HG02840 (cell line): ENCODE results near the gene PI4KA.

Experiments used
- ATAC-seq: cut with Tn5 transposase; IDR thresholded peaks from one replicate; pipeline ENCODE4 v1.9.1; 2021; ENCODE audit warnings: mild to moderate bottlenecking, moderate library complexity, moderate number of reproducible peaks; ENCODE audit not compliant: unreplicated experiment, low FRiP score

The PI4KA gene

DNA sequence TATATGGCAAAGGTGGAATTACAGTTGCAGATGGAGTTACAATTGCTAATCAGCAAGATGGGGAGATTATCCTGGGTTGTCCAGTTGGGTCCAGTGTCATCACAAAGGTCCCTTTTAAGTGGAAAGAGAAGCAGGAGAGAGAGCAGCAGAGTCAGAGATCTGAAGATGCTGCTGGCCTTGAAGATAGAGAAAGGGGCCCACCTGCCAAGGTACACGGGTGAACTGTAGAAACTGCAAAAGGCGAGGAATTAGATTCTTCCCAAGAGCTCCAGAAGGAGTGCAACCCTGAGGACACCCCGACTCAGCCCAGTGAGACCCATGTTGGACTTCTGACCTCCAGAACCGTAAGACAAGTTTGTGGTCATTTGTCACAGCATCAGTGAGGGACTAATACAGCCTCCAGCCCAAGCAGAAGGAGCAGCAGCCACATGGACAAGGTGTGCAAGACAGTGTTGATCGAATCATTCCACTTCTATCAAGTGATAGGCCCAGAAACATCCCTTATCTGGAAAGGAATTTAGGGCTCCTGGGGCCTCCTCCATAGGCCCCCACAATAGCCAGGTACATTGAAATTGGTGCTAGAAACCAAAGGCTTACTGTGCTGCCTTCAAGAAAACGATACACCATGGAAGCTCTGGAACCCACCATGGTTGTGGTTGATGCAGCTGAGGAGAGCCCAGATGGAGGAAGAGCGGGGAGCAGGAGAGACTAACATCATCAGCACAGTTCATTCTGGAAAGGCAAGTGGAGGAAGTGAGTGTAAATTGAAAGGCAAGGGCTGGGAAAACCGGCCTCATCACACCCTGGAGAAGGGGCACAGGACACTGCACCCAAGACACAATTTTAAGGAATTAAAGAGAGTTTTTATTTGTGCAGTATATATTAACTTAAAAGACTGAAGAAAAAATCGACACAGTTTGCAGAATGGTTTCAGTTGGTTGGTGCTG lies 23.5 kb upstream of the PI4KA start:
- ATAC-seq, result no peak

DNA sequence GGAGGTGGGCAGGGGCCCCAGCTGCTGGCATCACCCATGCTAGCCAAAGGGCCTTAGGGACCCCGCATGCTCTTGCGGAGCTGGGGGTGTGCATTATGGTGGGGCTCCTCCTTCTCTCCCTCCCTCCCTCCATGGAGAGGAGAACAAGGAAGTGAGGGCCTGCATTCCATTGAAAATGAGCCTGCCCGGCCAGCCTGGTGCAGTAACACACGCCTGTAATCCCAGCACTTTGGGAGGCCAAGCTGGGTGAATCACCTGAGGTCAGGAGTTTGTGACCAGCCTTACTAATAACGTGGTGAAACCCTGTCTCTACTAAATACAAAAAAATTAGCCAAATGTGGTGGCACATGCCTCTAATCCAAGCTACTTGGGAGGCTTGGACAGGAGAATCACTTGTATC lies 22.6 kb upstream of the PI4KA start:
- no peak for ATAC-seq

DNA sequence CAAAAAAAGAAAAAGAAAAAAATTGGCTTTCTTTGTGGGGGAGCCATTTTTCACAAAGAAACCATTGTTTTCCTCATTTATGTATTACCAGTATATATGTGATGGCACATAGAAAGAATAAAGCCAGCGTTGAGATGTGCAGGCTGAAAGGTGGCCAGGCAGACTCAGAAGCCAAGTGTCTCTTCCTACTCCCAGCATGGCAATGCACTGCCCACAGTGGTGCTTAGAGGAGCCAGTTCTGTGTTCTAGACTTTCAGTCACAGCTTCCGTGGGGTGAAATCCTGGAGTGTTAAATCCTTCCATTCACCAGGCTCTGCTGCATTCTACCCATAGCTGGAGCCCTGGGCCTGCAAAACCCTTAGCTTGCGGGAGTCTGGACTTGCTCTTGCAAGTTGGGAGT lies 19.1 kb upstream of the PI4KA start:
- no peak for ATAC-seq

DNA sequence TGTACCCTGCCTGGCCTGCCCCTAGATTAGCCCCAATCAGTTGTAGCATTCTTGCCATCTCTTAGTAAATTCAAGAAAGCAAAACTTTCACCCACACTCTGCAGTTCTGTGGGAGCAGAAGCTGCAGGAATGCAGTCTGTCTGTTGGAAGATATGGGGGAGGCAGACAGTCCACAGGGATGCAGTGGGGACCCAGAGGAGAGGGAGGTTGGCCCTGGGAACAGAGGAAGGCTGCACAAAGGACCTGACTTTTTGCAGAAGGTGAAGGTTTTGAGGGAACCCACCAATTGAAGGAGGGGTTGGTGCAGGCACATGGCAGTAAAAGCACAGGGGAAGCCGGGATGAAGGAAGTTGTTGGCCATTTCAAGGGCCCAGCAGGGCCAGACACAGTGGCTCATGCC lies 16.7 kb upstream of the PI4KA start:
- no peak for ATAC-seq

DNA sequence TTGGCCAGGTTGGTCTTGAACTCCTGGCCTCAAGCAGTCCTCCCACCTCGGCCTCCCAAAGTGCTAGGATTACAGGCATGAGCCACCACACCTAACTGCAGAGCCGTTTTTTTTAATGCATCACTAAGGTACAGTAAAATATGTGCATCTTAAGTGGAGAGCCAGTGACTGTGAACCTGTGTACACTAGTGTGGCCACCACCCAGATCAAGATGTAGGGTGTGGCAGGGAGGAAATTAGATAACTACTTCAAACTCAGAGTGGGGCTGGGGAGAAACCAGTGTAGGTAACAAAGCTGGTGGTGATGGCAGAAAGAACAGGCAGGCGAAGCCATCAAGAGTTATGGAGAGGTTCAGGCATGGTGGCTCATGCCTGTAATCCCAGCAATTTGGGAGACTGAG lies 14.6 kb upstream of the PI4KA start:
- ATAC-seq, result no peak

DNA sequence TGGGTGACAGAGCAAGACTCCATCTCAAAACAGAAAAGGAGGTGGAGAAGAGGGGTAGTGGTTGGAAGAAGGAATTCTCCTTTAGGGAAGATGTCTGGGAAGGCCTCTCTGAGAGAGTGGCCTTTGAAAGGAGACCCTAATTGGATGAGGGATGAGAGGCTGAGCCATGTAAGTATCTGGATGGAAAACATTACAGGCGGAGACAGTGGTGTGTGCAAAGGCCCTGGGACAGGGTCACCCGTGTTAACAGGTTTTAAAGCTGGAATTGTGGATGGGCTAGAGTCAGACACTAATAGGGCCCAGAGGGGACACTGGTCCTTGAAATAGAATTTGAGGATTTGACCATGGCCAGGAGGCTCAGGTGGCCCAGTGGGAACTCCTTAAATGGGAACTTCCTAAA lies 10.6 kb upstream of the PI4KA start:
- no peak for ATAC-seq

DNA sequence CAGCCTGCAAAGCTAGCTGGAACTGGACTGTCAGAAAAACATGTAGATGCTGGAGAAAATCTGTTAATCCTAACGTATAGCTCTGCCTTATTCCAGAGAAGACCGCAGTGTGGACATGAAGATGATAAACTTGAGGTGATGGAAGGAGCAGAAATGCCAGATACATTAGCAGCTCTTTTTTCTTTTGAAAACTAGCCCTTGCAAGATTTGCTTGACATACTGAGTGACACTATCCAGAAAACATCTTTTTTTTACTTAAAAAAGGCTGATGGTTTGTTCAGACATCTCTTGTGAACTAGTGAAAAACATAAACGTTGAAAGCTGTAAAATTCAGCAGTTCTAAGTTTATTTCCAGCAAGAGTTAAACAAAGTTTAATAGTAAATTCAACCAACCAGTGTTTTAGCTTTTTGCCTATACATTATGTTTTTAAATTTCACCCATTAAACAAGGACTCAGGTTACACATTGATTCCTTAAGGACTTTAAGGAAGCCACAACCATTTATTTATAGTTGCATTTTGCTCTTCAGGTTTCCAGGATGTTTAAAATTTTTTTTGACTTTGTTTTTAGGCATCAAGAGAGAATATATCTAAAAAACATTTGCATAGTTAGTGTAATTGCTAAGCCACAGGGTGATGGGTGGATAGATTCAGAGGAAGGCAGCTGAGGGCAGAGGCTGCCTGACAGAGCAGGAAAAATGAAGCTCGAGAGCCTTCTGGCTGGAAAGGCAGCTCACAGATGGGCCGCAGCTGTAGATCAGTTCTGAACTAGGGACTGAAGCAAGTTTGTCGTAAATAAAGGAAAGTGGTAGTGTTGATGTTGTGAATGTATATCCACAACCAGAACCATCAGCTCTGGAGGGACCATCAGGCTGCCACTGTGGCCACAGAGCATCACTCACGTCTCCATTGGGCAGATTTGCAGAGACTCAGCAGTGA lies 9.7 kb upstream of the PI4KA start:
- no peak for ATAC-seq

DNA sequence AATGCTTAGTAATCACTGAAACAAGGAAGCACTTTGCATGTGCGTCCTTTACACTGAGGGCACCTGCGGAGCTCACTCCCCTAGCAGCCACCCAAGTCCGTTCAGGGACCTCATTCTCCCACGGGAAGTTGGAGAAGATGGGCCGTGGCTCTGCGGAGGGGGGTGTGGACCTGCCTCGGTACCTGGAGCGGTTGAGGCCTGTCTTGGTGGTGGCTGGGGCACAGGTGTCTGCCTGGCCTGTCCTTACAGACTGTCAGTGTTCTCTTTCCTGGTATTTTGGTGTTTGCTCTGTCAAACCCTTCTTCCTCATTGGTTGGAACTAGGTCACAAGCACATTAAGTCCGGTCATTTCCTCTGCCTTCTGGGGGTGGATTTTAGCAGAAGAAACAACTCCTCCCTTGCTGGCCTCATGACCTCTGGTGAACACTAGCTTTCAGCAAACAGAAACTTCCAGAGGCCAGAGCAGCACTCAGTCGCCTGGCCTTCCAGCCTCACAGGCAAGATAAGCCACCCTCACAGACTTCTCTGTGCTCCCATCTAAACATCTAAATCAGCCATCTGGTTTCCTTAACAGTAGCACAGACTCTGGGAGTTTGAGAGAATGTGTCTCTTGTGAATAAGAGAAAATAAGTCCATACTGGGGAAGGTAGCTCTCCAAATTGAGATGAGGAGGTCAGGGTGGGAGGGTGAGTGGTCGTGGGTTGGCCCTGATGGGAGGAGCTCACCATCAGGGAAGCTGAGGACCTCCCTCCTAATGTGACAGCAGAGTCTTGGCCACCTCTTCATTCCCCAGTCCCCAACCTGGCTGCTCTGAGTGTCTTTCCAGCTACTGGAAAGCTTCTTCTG lies 8.8 kb upstream of the PI4KA start:
- no peak for ATAC-seq

DNA sequence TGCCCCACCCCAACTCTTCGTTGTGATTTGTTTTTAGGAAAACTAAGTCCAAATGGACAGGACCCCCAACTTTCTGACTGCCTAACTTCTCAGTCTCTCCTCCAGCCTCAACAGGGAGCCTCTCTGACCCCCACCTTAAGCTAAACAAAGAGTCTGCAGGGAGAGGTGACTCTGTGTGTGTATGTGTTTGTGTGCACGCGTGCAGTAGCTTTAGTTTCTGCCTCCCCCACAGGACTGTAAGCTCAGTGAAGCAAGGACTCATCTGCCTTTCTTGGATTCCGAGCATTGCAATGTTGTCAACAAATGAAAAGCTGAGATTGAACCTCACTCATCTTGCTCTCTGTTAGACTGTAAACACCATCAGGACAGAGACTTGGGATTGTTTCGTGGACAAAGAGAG lies 8.1 kb upstream of the PI4KA start:
- ATAC-seq, result no peak

DNA sequence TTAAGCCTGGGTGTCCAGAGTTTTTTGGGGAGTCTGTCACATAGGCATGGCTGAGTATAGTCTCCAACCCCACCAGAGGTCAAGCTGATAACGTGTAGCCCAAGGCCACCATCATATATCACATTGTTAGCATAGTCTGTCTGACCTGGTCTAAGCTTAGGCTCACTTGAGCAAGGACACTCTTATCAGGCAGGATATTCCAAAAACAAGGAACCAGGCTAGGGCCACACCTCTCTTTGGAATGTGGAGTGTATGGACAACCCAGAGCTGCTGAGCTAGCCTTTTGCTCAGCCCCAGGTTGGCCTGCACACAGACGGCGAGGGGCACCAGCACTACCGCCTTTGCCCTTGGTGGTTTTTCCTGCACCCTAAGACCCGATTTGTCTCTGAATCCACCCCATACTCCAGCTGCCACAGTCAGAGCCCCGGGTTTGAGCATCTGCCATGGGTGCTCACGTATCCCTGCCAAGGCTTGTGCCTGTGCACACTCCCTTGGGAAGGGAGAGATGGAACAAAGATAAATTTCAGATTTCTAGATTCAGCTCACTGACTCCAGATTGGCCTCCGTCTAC lies 7.3 kb upstream of the PI4KA start:
- no peak for ATAC-seq

DNA sequence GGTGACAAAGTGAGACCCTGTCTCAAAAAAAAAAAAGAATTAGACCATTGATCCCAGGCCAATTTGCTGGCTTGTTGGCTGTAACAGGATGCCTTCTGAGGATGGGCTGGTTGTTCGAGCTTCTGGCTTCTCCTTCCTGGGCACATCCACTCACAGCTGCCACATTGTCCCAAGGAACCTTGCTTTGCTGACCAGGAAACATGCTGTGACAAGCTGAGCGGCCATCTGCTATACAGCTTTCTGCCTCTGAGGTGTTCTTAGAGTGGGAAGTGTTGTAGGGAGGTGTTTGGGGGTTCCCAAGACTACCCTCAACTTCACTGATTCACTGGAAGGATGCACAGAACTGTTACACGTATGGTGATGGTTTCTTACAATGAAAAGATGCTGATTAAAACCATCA lies 6.7 kb upstream of the PI4KA start:
- ATAC-seq, result no peak

DNA sequence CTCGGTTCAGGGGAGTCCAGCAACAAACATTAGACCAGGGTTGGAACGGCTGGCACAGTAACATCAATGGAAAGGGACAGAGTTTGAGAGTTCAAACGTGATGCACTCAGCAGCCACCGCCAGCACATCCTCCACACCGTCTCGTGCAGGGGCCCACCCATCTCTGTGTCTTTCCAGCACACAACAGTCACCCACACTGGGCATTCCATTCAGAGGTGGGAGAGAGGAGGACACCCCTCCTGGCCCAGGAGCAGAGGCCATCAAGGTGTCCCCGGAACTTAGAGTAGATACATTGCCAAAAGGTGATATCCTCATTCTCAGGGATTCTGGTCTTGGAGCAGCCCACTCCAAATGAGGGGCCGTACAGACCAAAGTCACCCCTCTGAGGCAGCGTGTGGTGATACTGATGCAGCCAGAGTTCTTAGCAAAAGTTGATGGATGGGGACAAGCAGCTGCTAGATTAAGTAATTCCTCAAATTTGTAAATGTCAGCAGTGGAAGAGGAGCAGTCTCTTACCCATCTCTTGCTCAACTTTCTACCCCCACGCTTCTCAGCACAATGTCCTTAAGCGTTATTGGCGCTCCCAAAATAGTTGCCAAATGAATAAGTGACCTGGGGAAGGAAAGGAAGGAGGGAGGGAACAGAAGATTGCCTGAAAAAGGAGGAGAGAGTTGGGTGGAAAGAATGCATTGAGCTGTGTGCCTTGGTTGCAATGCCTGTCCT lies 5.7 kb upstream of the PI4KA start:
- ATAC-seq, result no peak

DNA sequence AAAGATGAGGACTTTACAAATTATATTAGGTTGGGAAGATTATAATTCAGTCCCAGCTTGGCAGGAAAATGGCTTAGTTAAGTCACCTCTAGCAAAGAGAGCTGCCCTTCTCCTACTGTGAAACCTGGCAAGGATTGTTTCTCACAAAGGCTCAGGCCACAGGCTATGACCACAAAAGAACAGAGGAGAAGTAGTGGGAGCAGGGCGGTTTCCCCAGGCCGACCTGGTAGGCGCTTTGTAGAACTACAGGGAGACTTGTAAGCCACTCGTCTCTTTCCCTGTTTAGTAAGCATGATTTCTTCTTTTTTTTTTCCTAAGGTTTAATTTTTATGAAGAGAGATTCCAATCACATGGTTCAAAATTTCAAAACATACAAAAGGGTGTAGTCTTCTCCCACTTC lies 4.8 kb upstream of the PI4KA start:
- ATAC-seq, result no peak

DNA sequence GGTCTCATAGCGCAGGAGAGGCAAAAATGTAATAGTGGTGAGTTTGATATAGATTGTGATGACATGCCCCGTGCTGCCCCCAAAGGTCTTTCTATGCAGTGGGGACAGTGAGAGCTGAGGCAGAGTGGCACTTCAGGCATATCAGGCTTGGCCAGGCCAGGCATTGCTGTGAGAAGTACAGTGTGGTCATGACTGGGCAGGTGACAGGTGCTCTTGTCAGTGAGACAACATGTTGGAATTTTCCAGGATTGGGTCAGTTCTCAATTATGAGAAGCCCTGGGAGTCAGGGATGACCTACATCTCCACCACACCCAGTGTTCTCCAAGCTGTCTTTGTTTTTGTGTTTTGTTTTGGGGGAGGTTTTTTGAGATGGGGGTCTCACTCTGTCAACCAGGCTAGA lies 3.9 kb upstream of the PI4KA start:
- no peak for ATAC-seq

DNA sequence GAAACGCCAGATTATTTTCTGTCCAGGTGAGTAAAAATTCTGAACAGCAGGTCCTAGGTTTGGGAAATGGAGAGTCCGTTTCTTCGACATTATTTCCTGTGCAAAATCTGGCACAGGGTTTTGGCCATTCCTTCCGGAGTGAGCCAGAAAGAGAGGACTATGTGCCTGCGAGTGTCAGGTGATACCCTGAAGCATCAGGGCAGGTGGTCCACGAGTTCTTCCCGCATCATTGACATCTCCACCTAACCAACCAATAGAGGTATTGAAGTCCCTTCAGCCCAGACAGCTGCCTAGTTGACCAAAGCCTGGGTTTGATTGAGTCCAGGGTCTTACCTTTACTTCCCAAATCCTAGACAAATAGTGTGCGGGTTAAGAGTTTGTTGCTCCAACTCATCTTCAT lies 1.0 kb upstream of the PI4KA start:
- ATAC-seq, result no peak

DNA sequence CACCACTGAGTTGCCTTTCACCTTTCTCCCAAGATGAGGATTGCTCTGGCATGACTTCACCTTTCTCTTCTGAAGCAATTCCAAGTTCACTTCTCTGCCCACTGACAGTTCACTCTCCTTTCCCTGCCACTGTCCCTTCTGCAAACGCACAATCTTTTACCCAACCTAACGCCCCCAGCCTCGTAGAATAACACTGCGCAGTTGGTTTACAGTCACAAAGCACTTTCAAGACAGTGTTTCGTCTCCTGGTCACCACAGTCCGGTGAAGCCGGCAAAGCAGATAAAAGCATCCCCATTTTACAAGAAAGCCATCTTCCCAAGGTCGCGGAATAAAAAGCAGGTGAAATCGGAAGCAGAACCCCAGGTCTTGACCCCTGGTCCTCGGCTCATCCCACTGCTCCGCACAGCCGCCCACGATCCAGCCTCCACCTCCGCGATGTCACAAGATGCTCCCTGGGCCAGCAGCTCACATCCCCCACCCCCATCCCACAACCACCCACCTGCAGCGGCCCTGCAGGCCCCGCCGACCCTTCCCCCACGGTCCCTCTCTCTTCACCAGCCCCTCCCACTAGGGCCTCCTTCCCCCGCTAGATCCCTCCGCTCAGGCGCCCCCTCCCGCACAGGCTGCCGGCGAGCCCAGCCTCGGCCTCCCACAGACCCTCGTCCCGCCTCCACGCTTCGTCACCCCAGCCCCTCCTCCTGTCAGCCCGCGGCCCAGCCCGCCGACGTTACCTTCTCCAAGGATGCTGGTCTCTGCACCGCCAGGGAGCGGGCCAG lies 585 bp downstream of the PI4KA start:
- peak; percentile 59 for ATAC-seq

DNA sequence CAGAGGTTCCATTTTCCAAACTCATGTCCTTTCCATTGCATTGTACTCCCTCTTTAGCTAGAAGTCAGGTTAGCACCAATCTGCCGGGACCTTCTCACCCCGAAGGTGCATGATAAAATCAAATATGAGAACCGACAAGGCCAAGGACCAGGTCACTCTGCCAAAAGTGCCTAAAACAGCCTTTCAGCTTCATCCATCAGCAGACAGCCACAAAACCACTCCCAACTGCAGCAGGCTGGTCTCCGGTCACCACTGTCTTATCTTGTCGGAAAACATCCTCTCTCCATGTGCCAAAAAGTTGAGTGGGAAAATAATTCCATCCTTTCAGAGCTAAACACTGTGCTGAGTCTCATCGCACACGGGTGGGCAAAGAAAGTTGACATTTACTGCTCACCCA lies 1.4 kb downstream of the PI4KA start:
- no peak for ATAC-seq

DNA sequence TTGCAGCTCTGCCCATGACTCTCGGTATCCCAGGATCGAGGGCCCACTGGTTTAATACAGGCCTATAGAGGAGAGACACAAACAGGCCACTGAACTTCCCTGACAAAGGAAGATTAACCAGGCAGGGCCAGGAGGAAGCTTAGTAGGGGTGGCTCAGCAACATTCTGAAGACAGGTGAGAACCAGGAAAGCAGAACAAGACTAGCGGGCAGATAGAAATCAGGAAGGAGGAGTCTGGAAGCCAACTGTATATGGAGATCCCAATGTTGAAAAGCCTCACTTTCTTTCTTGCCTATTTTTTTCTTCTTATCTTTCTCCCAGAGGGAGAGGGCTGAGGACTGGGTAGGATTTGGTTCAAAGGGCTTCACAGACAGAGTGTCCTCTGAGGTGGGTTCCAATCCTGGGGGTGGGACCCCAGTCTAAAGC lies 5.4 kb downstream of the PI4KA start:
- ATAC-seq, result no peak

DNA sequence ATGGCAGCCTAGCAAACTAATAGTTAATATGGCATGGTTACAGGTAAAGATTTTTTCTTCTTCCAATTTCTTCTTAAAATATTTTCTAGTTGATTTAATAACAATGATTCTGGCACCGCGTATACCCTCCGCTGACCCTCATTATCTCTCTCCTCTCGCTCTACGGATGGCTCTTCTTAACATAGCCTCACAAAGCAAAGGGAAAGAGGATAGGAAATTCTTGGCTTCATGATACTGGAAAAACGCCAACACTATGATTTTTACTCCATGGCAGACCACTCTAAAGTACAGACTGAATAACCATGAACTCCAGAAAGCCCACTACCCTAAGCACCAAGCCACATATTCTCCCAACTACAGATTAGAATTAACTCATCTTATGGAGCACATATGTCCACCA lies 6.1 kb downstream of the PI4KA start:
- no peak for ATAC-seq
